Heart right ventricle (tissue), 16 donors: ENCODE results near the gene NKD2. TPM values are rescaled to one million over a fixed set of nuclear protein-coding genes. Genes with fewer than 3 reads are reported as not detected.
A peak's percentile ranks its signal among the peaks of the same experiment; 100 is the strongest.
"Not testable (repeated sequence)": the region's sequence is repeated elsewhere in the genome, so short reads cannot be mapped to it uniquely, and the experiment has no call there.

ENCODE experiments used
- ATAC-seq, 8 donors: fragments of 200-7000 bp; cut with Tn5 transposase; one replicate each; pipeline ENCODE4 v1.9.1; 2020; ENCODE audit warnings: mild to moderate bottlenecking in 8 of 8, moderate library complexity in 8 of 8, moderate number of reproducible peaks in 1 of 8
- DNase-seq, 2 donors: peaks; one replicate each; pipeline ENCODE4 v3.0.0-alpha.2; 2020
- H3K27ac ChIP-seq, 10 donors: fragments of 200-600 bp; sonication (generic) in 2 of 10; one replicate each; pipeline versions ENCODE4 v1.5.0 to v1.8.0; 2020 to 2022; ENCODE audit warnings: mild to moderate bottlenecking in 3 of 10
- H3K27me3 ChIP-seq, 7 donors: fragments of 200-600 bp; one replicate each; pipeline ENCODE4 v1.8.0; 2021 to 2022; ENCODE audit warnings: mild to moderate bottlenecking in 2 of 7
- H3K36me3 ChIP-seq, 9 donors: fragments of 200-600 bp; sonication (generic) in 1 of 9; one replicate each; pipeline versions ENCODE4 v1.5.0 to v1.8.0; 2020 to 2022; ENCODE audit warnings: mild to moderate bottlenecking in 2 of 9
- H3K4me1 ChIP-seq, 9 donors: fragments of 200-600 bp; sonication (generic) in 1 of 9; one replicate each; pipeline versions ENCODE4 v1.5.0 to v1.8.0; 2020 to 2022; ENCODE audit warnings: mild to moderate bottlenecking in 4 of 9
- H3K4me3 ChIP-seq, 10 donors: fragments of 200-600 bp; sonication (generic) in 2 of 10; one replicate each; pipeline versions ENCODE4 v1.5.0 to v1.8.0; 2020 to 2022; ENCODE audit warnings: mild to moderate bottlenecking in 7 of 10, moderate library complexity in 2 of 10
- H3K9me3 ChIP-seq, 11 donors: fragments of 200-600 bp in 10 of 11; sonication (generic) in 2 of 11; one replicate each; pipeline versions ENCODE4 v1.5.0 to v1.8.0; 2013 to 2022; ENCODE audit warnings: mild to moderate bottlenecking in 2 of 11, control low read depth in 1 of 11, moderate library complexity in 1 of 11
- WGBS, 2 donors: extraction: QIAGEN DNeasy Blood & Tissue Kit; methylation state at CpG; one replicate each; pipeline ENCODE4 v1.1.7; 2013; ENCODE audit warnings: inconsistent platforms in 1 of 2; 5-methylcytosine and 5-hydroxymethylcytosine counted together
- intact Hi-C, 10 donors: fragments of 100-400 bp; cut with DNase I; formaldehyde crosslinking; loops; one replicate each; pipeline versions ENCODE4 v1.11.1 to v1.14.2; 2022
- polyA plus RNA-seq, 2 donors: library from polyadenylated mRNA; stranded (reverse); fragments of 200-250 nt; gene quantifications; one replicate each; pipeline ENCODE4 v1.2.3, GENCODE V29; 2013
- total RNA-seq, 10 donors: library from RNA; stranded (reverse); fragmentation: NEBNext Ultra II Directional in 3 of 10; extraction: Animal tissue kit (Norgen Biotek cat#: 25700) in 3 of 10; gene quantifications; one replicate each; pipeline versions ENCODE4 v1.2.1 to v1.2.4, GENCODE V29; 2021 to 2023
- TF ChIP-seq, protein P1 (sequence below), 9 donors: fragments of 200-600 bp; sonication (generic) in 2 of 9; IDR thresholded peaks; one replicate each; pipeline versions ENCODE4 v1.5.0 to v1.8.0; 2021 to 2022; ENCODE audit warnings: antibody characterized with exemption in 9 of 9, mild to moderate bottlenecking in 5 of 9, moderate library complexity in 1 of 9
- donor health status: Arrhythmogenic right ventricular cardiomyopathy.
- donor health status: ischemic (EF 13 %, LVEDD 7.1; RV severe dilation, severe dysfunction).
- donor health status: healthy with polysubstance abuse.
- donor health status: DM: no; HTN: yes; CAD: no.
- donor health status: DM: no; HTN: no; CAD: no.
- donor health status: ischemic (EF 25% LVEDD 6.9; RV normal size, moderate dysfunction).
- donor health status: ischemic (EF 25% LVEDD 5.7; RV mildly dilated, moderate dysfunction).
- donor health status: healthy.
- donor health status: DM: yes; HTN: yes; CAD: no.
- donor health status: Ischemic cardiomyopathy.
- donor health status: ischemic (EF 35%, LVEDD 5.7; RV mildly dilated, moderate dysfunction).
- donor health status: nonischemic (EF 11% LVEDD 7.7; RV severe dilation, severe dysfunction).
- donor health status: DM: yes; HTN: yes; CAD: no.
- donor health status: PGD.
- donor health status: ischemic (EF 29% LVEDD 5.4; RV normal size, mild dysfunction).
- donor health status: nonischemic (EF 23%, LVEDD 6.1; RV moderate dilation, normal function).

NKD2 gene
- total and polyA plus RNA-seq, 12 donors = 0.31 to 12.7 (median 1.8) TPM

DNA sequence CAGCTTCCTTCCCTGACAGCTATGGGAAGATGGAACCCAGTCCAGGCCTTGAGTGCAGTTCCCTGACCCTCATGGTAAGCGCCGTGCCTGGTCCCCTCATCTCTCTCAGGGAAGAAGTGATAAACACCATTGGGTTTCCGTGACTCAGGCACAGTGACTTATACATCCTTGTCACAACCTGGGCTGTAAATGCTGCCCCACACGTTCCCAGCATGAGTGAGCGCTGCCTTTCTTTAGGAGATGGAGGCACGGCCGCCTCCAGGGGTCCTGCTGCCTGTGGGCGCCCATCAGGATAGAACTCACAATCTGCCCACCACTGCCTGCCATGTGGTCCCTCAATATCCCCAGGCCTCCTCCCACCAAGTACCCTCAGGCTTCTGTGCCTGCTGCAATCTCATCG is 8.3 kb upstream of the NKD2 start:
- intact Hi-C loops = loop anchor here in 1 of 10 donors (5.0 kb wide), 1 partner anchor 142 kb away; no protein-coding TSS in a partner anchor
- peak in 1 of 2 donors; percentile 2 for DNase-seq
- H3K36me3 ChIP-seq = no peaks in the 10 kb centered on the region
- peaks cover 0 to 38% (median 16%) of the 10 kb centered on the region in 9 donors for H3K4me1 ChIP-seq
- TF ChIP-seq, protein P1, sequence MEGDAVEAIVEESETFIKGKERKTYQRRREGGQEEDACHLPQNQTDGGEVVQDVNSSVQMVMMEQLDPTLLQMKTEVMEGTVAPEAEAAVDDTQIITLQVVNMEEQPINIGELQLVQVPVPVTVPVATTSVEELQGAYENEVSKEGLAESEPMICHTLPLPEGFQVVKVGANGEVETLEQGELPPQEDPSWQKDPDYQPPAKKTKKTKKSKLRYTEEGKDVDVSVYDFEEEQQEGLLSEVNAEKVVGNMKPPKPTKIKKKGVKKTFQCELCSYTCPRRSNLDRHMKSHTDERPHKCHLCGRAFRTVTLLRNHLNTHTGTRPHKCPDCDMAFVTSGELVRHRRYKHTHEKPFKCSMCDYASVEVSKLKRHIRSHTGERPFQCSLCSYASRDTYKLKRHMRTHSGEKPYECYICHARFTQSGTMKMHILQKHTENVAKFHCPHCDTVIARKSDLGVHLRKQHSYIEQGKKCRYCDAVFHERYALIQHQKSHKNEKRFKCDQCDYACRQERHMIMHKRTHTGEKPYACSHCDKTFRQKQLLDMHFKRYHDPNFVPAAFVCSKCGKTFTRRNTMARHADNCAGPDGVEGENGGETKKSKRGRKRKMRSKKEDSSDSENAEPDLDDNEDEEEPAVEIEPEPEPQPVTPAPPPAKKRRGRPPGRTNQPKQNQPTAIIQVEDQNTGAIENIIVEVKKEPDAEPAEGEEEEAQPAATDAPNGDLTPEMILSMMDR (IDR thresholded peaks at IDR 0.05) = no peak
- peaks cover 0 to 17% (median 0%) of the 10 kb centered on the region in 7 donors for H3K27me3 ChIP-seq
- 90 to 91% methylated on average over 9 of the region's 9 CpGs for WGBS, 2 donors
- H3K27ac ChIP-seq = no peak overlapping the region
- ATAC-seq = no peak
- no peak overlapping the region for H3K4me3 ChIP-seq
- H3K9me3 ChIP-seq = no peaks in the 10 kb centered on the region

DNA sequence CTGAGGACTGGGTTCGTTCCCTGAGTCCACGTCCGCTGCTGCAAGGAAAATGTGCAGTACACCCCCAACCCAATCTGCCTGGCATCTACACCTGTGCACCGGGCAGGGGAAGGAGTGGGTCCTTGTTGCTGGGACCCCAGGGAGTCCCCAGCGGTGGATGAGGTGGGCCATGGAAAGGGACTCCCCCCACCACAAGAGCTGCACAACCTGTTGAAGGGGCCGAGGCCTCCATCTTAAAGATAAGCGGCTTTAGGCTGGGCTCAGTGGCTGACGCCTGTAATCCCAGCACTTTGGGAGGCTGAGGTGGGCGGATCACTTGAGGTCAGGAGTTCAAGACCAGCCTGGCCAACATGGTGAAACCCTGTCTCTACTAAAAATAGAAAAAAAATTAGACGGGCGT is 7.8 kb upstream of the NKD2 start:
- intact Hi-C loops = loop anchor here in 1 of 10 donors (5.0 kb wide), 1 partner anchor 141 kb away; no protein-coding TSS in a partner anchor
- DNase-seq = peak in 1 of 2 donors; percentile 2
- not testable (repeated sequence) for H3K36me3 ChIP-seq, H3K9me3 ChIP-seq, H3K27ac ChIP-seq, ATAC-seq, H3K4me3 ChIP-seq
- 95 to 97% methylated on average over 11 of the region's 11 CpGs for WGBS, 2 donors
- Histone ChIP-seq H3K27me3 (peaks cover 0 to 22% (median 0%) of the 10 kb centered on the region in 7 donors), H3K4me1 (peaks cover 0 to 38% (median 20%) of the 10 kb centered on the region in 9 donors)

DNA sequence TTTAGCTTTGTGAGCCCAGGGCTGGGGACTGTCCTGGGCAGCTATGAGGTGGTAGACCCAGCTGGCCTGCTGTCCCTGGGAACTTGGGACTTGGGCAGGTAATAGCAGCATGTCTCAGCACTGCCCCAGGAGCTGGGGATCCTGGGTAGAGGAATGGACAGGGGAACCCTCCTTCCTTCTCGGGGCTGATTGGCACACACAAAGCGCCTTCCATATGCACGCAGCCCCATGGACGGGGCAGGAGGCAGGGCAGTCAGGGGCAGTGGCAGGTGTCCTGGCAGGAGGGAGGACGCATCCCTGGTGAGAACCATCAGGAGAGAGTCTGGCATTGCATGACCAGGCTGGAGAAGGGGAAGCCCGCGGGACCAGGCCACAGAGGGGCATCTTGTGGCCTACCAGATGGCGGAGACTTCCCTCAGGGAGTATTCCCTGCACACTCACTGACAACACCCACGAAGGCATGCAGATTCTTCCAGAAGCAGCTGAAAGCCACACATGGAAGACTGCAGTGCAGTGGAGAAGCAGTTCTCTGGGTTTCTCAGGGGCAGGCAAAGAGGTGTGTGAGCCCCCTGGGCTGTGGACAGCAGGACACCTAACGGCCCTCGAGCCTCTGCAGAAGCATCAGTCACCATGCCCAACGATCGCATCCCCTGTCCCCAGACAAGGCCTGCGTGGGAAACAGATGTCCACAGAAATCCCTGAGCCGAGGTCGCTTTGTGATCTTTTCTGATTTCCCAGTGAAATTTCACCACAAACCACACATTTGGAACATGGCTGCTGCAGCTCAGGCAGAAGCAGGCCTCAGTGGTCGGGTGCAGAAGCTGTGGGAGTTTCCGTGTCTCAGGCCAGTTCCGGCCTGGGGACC is 7.0 kb upstream of the NKD2 start:
- Histone ChIP-seq H3K27me3 (peaks cover 0 to 29% (median 3%) of the 10 kb centered on the region in 7 donors), H3K9me3 (no peaks in the 10 kb centered on the region), H3K4me1 (peaks cover 0 to 34% (median 18%) of the 10 kb centered on the region in 9 donors), H3K4me3 (no peak overlapping the region), H3K27ac (no peak overlapping the region), H3K36me3 (no peaks in the 10 kb centered on the region)
- intact Hi-C loops = loop anchor here in 1 of 10 donors (5.0 kb wide), 1 partner anchor 141 kb away; no protein-coding TSS in a partner anchor
- TF ChIP-seq, protein P1 (IDR thresholded peaks at IDR 0.05) = no peak
- DNase-seq (peak in 1 of 2 donors; percentile 6), ATAC-seq (no peak)
- 88 to 92% methylated on average over 19 of the region's 19 CpGs for WGBS, 2 donors

DNA sequence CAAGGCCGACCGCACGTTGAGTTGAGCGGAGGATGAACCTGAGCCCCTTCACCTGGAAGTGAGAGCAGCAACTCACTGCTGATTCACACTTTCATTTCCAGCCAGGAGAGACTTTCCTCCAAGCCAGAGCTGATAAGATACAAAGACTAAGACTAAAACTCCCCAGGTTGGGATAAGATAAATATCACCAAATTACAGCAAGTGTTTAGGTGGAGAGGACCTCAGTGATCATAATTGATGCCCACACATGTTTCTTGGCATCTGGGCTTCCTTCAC is 6.4 kb upstream of the NKD2 start:
- Histone ChIP-seq H3K36me3 (no peaks in the 10 kb centered on the region), H3K9me3 (no peaks in the 10 kb centered on the region), H3K4me1 (peaks cover 0 to 28% (median 18%) of the 10 kb centered on the region in 9 donors), H3K27me3 (peaks cover 0 to 34% (median 3%) of the 10 kb centered on the region in 7 donors), H3K4me3 (no peak overlapping the region), H3K27ac (no peak overlapping the region)
- 71 to 87% methylated on average over 4 of the region's 4 CpGs for WGBS, 2 donors
- DNase-seq (no peak), ATAC-seq (no peak)
- TF ChIP-seq, protein P1 (IDR thresholded peaks at IDR 0.05) = no peak
- intact Hi-C loops = loop anchor here in 1 of 10 donors (5.0 kb wide), 1 partner anchor 140 kb away; no protein-coding TSS in a partner anchor
